Endothelial cell of umbilical vein (primary cell): ENCODE results near the gene EML6. TPM values are rescaled to one million over a fixed set of nuclear protein-coding genes. Genes with fewer than 3 reads are reported as not detected.

Source experiments
- BruUV-seq: library from RNA; stranded (reverse); fragments of 400-500 nt; replicated peaks from 2 replicates; lab custom pipeline; 2021; lab: Mats Ljungman, UMichigan
- CTCF ChIA-PET: fragments of 300-600, 350-600 bp; sonication (Branson Sonifier 250); formaldehyde crosslinking; loops from one replicate; lab custom pipeline; 2021; ENCODE audit warnings: antibody characterized with exemption, inconsistent platforms; lab: Charles Lee
- POLR2A ChIA-PET: fragments of 300-600, 350-600 bp; sonication (Branson Sonifier 250); formaldehyde crosslinking; loops from one replicate; lab custom pipeline; 2021; ENCODE audit warnings: antibody characterized with exemption, inconsistent platforms; lab: Charles Lee
- DNase-seq: peaks from one replicate; pipeline ENCODE4 v3.0.0-alpha.2; 2011; ENCODE audit warnings: low read depth, low spot score
- FAIRE-seq: peaks from 2 replicates; lab custom pipeline; 2011; peaks lifted over from hg19 to GRCh38; lab: Jason Lieb, UNC
- H2AFZ ChIP-seq: 2 replicates; pipeline ENCODE4 v1.6.0; 2012; ENCODE audit warnings: low read depth, low read length, control low read depth, inconsistent platforms
- H3K27ac ChIP-seq: 2 replicates; pipeline ENCODE4 v1.5.1; 2011; ENCODE audit warnings: low read depth, mild to moderate bottlenecking, control low read depth, low read length, moderate library complexity; ENCODE audit not compliant: insufficient read depth
- H3K27me3 ChIP-seq, 2 experiments: 2 replicates each; pipeline versions ENCODE4 v1.6.0 to v1.6.1; 2011; ENCODE audit warnings: low read length in 2 of 2, mixed read lengths in 1 of 2; ENCODE audit not compliant: control insufficient read depth in 2 of 2, insufficient read depth in 2 of 2
- H3K36me3 ChIP-seq, 2 experiments: 2 replicates in 1 of 2; 3 replicates in 1 of 2; pipeline ENCODE4 v1.5.1; 2011; ENCODE audit warnings: low read length in 2 of 2, mild to moderate bottlenecking in 1 of 2, moderate library complexity in 1 of 2; ENCODE audit not compliant: control insufficient read depth in 2 of 2, insufficient read depth in 2 of 2; ENCODE audit errors: extremely low read depth in 1 of 2
- H3K4me1 ChIP-seq: 3 replicates; pipeline ENCODE4 v1.5.1; 2011; ENCODE audit warnings: mild to moderate bottlenecking, low read length; ENCODE audit not compliant: control insufficient read depth, insufficient read depth; ENCODE audit errors: extremely low read depth
- H3K4me2 ChIP-seq: 2 replicates; pipeline ENCODE4 v1.6.1; 2011; ENCODE audit warnings: low read length, control low read depth, mixed read lengths; ENCODE audit not compliant: insufficient read depth
- H3K4me3 ChIP-seq, 3 experiments: fragments of 200-600 bp in 1 of 3; sonication (generic), shearing (Covaris generic) in 1 of 3; replicated peaks in 1 of 3; 2 replicates each; pipeline ENCODE4 v1.5.1; 2011 to 2016; ENCODE audit warnings: control low read depth in 3 of 3, low read length in 3 of 3, mild to moderate bottlenecking in 2 of 3, inconsistent platforms in 1 of 3, low read depth in 1 of 3, moderate library complexity in 1 of 3; ENCODE audit not compliant: insufficient read depth in 1 of 3
- H3K79me2 ChIP-seq: 2 replicates; pipeline ENCODE4 v1.6.0; 2012; ENCODE audit warnings: low read length, inconsistent platforms; ENCODE audit not compliant: control insufficient read depth, insufficient read depth
- H3K9ac ChIP-seq: replicated peaks from 2 replicates; pipeline ENCODE3; 2011; ENCODE audit warnings: low read length, control low read depth; ENCODE audit not compliant: insufficient read depth; ENCODE audit errors: extremely low read depth
- H3K9me1 ChIP-seq: replicated peaks from 3 replicates; pipeline ENCODE4 v1.6.0; 2011; ENCODE audit warnings: mild to moderate bottlenecking, low read length; ENCODE audit not compliant: control insufficient read depth, insufficient read depth; ENCODE audit errors: extremely low read depth
- H3K9me3 ChIP-seq: replicated peaks from 2 replicates; pipeline ENCODE4 v1.5.1; 2012; ENCODE audit warnings: low read length, inconsistent platforms; ENCODE audit not compliant: control insufficient read depth, insufficient read depth
- H4K20me1 ChIP-seq: replicated peaks from 2 replicates; pipeline ENCODE3; 2011; ENCODE audit warnings: mild to moderate bottlenecking, low read length; ENCODE audit not compliant: control insufficient read depth, insufficient read depth; ENCODE audit errors: extremely low read depth
- EZH2 ChIP-seq: IDR thresholded peaks from 2 replicates; pipeline ENCODE4 v1.6.1; 2012; ENCODE audit warnings: borderline replicate concordance, low read depth, mild to moderate bottlenecking, moderate library complexity, low read length, inconsistent platforms; ENCODE audit not compliant: severe bottlenecking
- FOS ChIP-seq: IDR thresholded peaks from 2 replicates; pipeline ENCODE4 v1.6.1; 2011; ENCODE audit warnings: mild to moderate bottlenecking, low read length, moderate library complexity, borderline replicate concordance; ENCODE audit not compliant: insufficient read depth
- GATA2 ChIP-seq: IDR thresholded peaks from 2 replicates; pipeline ENCODE4 v1.7.0; 2011; ENCODE audit warnings: low read depth, mild to moderate bottlenecking, moderate library complexity, mixed read lengths, low read length; ENCODE audit not compliant: insufficient read length, insufficient read depth
- JUN ChIP-seq: IDR thresholded peaks from 2 replicates; pipeline ENCODE4 v1.6.1; 2011; ENCODE audit warnings: borderline replicate concordance, low read depth; ENCODE audit not compliant: insufficient read length, insufficient read depth
- MYC ChIP-seq: IDR thresholded peaks from one replicate; pipeline ENCODE4 v1.6.1; 2011; ENCODE audit warnings: mild to moderate bottlenecking, low read depth, low read length
- POLR2A ChIP-seq: IDR thresholded peaks from 2 replicates; pipeline ENCODE4 v1.6.1; 2012; ENCODE audit warnings: low read depth, mild to moderate bottlenecking, control low read depth, low read length
- POLR2AphosphoS5 ChIP-seq: IDR thresholded peaks from 2 replicates; pipeline ENCODE4 v1.6.1; 2012; ENCODE audit warnings: low read depth, mild to moderate bottlenecking, control low read depth, low read length, moderate library complexity; ENCODE audit not compliant: insufficient read depth
- dilution Hi-C: fragments of 300-500 bp; cut with MboI; formaldehyde crosslinking; loops from one replicate; pipeline ENCODE4 v1.15.0; 2019; ENCODE audit warnings: low sequenced_read_pairs; ENCODE audit not compliant: extremely low pct_ligation_motif_present
- intact Hi-C: fragments of 100-400 bp; cut with micrococcal nuclease; formaldehyde crosslinking; loops from one replicate; pipeline ENCODE4 v1.10.0; 2022
- polyA plus RNA-seq, 4 experiments: library from polyadenylated mRNA; depleted of rRNA in 3 of 4; stranded (reverse) in 3 of 4; unstranded in 1 of 4; fragments of >200 nt; gene quantifications; 2 replicates each; pipeline versions ENCODE4 v1.2.1 to v1.2.3, GENCODE V29; 2011 to 2012; ENCODE audit warnings: missing spikeins in 1 of 4
- total RNA-seq: library from RNA; stranded (reverse); gene quantifications from 2 replicates; pipeline ENCODE4 v1.2.3, GENCODE V29; 2021
- TF ChIP-seq, protein P1 (sequence below): IDR thresholded peaks from 2 replicates; pipeline ENCODE4 v1.6.1; 2011; ENCODE audit not compliant: insufficient read depth, insufficient read length
- TF ChIP-seq, protein P2 (sequence below), 2 donors: IDR thresholded peaks; 1 replicate in 1 of 2; 2 replicates in 1 of 2; pipeline ENCODE4 v1.5.1; 2011; ENCODE audit warnings: low read length in 2 of 2, mild to moderate bottlenecking in 2 of 2, moderate library complexity in 2 of 2, control low read depth in 1 of 2, inconsistent platforms in 1 of 2, low read depth in 1 of 2; ENCODE audit not compliant: insufficient read depth in 1 of 2; ENCODE audit errors: extremely low read depth in 1 of 2

Gene EML6
- total and polyA plus RNA-seq, 2 donors (not counting 3 experiments of a cell fraction or from before 2014, with no cell fraction given) = 0.79 to 2.1 TPM

DNA sequence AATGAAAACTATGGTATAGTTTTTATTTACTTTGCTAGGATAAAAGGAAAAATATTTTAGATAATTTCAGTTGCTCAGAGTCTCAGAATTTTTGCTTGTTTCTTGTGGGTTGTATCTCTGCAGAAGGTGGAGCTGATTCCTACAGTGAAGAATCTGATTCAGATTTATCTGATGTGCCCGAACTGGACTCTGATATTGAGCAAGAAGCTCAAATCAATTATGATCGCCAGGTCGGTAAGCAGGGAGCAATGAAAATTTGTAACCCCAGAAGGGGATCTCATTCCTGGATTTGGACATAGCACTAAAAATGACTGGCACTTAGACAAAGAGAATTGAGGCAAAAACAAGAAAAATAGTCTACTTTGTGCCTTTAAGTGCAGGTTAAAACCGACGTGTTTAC, 140.2 kb downstream of the EML6 start:
- no peak overlapping the region for H3K4me2 ChIP-seq
- no peaks in the 10 kb centered on the region for H3K4me1 ChIP-seq
- FAIRE-seq (no peak), DNase-seq (no peak)
- TF ChIP-seq EZH2 (no peak), MYC (no peak), POLR2AphosphoS5 (no peak), GATA2 (no peak), FOS (no peak), POLR2A (no peak), JUN (no peak)
- TF ChIP-seq, protein P1, sequence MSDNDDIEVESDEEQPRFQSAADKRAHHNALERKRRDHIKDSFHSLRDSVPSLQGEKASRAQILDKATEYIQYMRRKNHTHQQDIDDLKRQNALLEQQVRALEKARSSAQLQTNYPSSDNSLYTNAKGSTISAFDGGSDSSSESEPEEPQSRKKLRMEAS = no peak
- TF ChIP-seq, protein P2, sequence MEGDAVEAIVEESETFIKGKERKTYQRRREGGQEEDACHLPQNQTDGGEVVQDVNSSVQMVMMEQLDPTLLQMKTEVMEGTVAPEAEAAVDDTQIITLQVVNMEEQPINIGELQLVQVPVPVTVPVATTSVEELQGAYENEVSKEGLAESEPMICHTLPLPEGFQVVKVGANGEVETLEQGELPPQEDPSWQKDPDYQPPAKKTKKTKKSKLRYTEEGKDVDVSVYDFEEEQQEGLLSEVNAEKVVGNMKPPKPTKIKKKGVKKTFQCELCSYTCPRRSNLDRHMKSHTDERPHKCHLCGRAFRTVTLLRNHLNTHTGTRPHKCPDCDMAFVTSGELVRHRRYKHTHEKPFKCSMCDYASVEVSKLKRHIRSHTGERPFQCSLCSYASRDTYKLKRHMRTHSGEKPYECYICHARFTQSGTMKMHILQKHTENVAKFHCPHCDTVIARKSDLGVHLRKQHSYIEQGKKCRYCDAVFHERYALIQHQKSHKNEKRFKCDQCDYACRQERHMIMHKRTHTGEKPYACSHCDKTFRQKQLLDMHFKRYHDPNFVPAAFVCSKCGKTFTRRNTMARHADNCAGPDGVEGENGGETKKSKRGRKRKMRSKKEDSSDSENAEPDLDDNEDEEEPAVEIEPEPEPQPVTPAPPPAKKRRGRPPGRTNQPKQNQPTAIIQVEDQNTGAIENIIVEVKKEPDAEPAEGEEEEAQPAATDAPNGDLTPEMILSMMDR (IDR thresholded peaks at IDR 0.05; ENCODE audit: extremely low read depth in 1 of 2, insufficient read depth in 1 of 2, low read depth in 1 of 2, low read length in 2 of 2) = no peak
- no TSS peak for BruUV-seq
- no peak overlapping the region for H2AFZ ChIP-seq
- CTCF ChIA-PET = interaction anchor here (1.1 kb wide), 1 partner anchor 25 kb away, joined by 3 read pairs; no protein-coding TSS in a partner anchor
- H3K27ac ChIP-seq = no peak overlapping the region
- no peaks in the 10 kb centered on the region for H4K20me1 ChIP-seq
- no peaks in the 10 kb centered on the region for H3K36me3 ChIP-seq
- dilution Hi-C loops = no loop called here
- H3K27me3 ChIP-seq = peaks cover 5 to 7% of the 10 kb centered on the region in 2 experiments
- POLR2A ChIA-PET = no interaction called here
- intact Hi-C loops = no loop called here
- no peaks in the 10 kb centered on the region for H3K9me3 ChIP-seq
- no peaks in the 10 kb centered on the region for H3K9me1 ChIP-seq
- H3K9ac ChIP-seq = no peak overlapping the region
- H3K4me3 ChIP-seq = no peak overlapping the region
- no peaks in the 10 kb centered on the region for H3K79me2 ChIP-seq
